ENCODE results near the gene FXYD2.

Gene FXYD2

GRCh38 chr11:117806846-117807245 lies 17.7 kb downstream of the FXYD2 start:
- Histone ChIP-seq H3K9me2 (ENCODE audit: low read depth, low read length) (no peaks in the 10 kb centered on the region), H3K4me1 (ENCODE audit: insufficient read depth, low read length, severe bottlenecking) (no peaks in the 10 kb centered on the region), H3K4me3 (ENCODE audit: low read depth, low read length, poor library complexity, severe bottlenecking) (no peak overlapping the region), H3K36me3 (ENCODE audit: insufficient read depth, low read length) (no peaks in the 10 kb centered on the region), H3F3A (ENCODE audit: insufficient read depth, low read length) (no peaks in the 10 kb centered on the region), H3K27me3 (ENCODE audit: insufficient read depth, low read length) (0 out of 2 replicates have a peak, but pooled peaks cover 3% of the 10 kb centered on the region), H3K27ac (ENCODE audit: low read depth, low read length, poor library complexity, severe bottlenecking) (no peak overlapping the region), H3K9me3 (ENCODE audit: low read length) (no peaks in the 10 kb centered on the region), H3K9ac (ENCODE audit: low read length) (no peak overlapping the region), H4K20me1 (ENCODE audit: insufficient read depth, low read length) (no peaks in the 10 kb centered on the region), H3K4me2 (ENCODE audit: low read length) (no peak overlapping the region), H2AFZ (ENCODE audit: low read length) (no peak overlapping the region), H3K79me2 (ENCODE audit: insufficient read depth, low read length) (no peaks in the 10 kb centered on the region)
- no peak for TF ChIP-seq EZH2 (IDR thresholded peaks at IDR 0.05; ENCODE audit: borderline replicate concordance, low read length)
- TF ChIP-seq, protein P1, sequence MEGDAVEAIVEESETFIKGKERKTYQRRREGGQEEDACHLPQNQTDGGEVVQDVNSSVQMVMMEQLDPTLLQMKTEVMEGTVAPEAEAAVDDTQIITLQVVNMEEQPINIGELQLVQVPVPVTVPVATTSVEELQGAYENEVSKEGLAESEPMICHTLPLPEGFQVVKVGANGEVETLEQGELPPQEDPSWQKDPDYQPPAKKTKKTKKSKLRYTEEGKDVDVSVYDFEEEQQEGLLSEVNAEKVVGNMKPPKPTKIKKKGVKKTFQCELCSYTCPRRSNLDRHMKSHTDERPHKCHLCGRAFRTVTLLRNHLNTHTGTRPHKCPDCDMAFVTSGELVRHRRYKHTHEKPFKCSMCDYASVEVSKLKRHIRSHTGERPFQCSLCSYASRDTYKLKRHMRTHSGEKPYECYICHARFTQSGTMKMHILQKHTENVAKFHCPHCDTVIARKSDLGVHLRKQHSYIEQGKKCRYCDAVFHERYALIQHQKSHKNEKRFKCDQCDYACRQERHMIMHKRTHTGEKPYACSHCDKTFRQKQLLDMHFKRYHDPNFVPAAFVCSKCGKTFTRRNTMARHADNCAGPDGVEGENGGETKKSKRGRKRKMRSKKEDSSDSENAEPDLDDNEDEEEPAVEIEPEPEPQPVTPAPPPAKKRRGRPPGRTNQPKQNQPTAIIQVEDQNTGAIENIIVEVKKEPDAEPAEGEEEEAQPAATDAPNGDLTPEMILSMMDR (IDR thresholded peaks at IDR 0.05; ENCODE audit: low read length), result no peak

- H3K4me1 ChIP-seq (ENCODE audit: insufficient read depth, low read length, severe bottlenecking), result no peaks in the 10 kb centered on the region
- H3K4me3 ChIP-seq (ENCODE audit: low read depth, low read length, poor library complexity, severe bottlenecking), result no peak overlapping the region
- no peak for TF ChIP-seq EZH2 (IDR thresholded peaks at IDR 0.05; ENCODE audit: borderline replicate concordance, low read length)
- TF ChIP-seq, protein P1 (IDR thresholded peaks at IDR 0.05; ENCODE audit: low read length), result no peak
- no peak overlapping the region for H3K27ac ChIP-seq (ENCODE audit: low read depth, low read length, poor library complexity, severe bottlenecking)
- H3K9me2 ChIP-seq (ENCODE audit: low read depth, low read length), result no peaks in the 10 kb centered on the region
- H4K20me1 ChIP-seq (ENCODE audit: insufficient read depth, low read length), result no peaks in the 10 kb centered on the region
- H3F3A ChIP-seq (ENCODE audit: insufficient read depth, low read length), result no peaks in the 10 kb centered on the region
- no peak overlapping the region for H3K9ac ChIP-seq (ENCODE audit: low read length)
- no peak overlapping the region for H2AFZ ChIP-seq (ENCODE audit: low read length)
- H3K79me2 ChIP-seq (ENCODE audit: insufficient read depth, low read length), result no peaks in the 10 kb centered on the region
- 0 out of 2 replicates have a peak, but pooled peaks cover 3% of the 10 kb centered on the region for H3K27me3 ChIP-seq (ENCODE audit: insufficient read depth, low read length)
- H3K4me2 ChIP-seq (ENCODE audit: low read length), result no peak overlapping the region
- H3K36me3 ChIP-seq (ENCODE audit: insufficient read depth, low read length), result no peaks in the 10 kb centered on the region
- no peaks in the 10 kb centered on the region for H3K9me3 ChIP-seq (ENCODE audit: low read length)
Measured at GRCh38 chr11:117805045-117805444, 19.5 kb downstream of the FXYD2 start.

DNA sequence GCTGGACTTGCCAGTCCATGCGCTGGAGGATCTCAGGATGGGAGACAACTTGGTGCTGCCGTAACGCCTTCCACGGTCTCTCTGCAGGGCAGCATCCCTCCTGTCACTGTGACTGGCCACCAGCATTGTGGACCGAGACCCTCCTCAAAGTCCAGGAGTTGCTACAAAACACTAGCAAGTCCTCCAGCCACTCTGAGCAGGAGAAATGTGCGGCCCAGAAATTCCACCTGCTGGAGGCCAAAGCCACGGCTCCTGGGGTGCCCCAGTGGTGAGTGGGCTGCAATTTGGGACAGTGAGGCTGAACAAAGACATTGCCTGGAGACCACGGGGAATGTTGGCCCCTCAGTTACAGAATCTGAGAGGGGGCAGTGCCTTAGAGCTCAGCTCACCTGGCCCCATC lies 20.6 kb downstream of the FXYD2 start:
- Histone ChIP-seq H3K4me3 (ENCODE audit: low read depth, low read length, poor library complexity, severe bottlenecking) (no peak overlapping the region), H3K27ac (ENCODE audit: low read depth, low read length, poor library complexity, severe bottlenecking) (no peak overlapping the region), H3K4me2 (ENCODE audit: low read length) (no peak overlapping the region), H3K27me3 (ENCODE audit: insufficient read depth, low read length) (0 out of 2 replicates have a peak, but pooled peaks cover 3% of the 10 kb centered on the region), H3K4me1 (ENCODE audit: insufficient read depth, low read length, severe bottlenecking) (no peaks in the 10 kb centered on the region), H3K79me2 (ENCODE audit: insufficient read depth, low read length) (no peaks in the 10 kb centered on the region), H3K9me3 (ENCODE audit: low read length) (no peaks in the 10 kb centered on the region), H3F3A (ENCODE audit: insufficient read depth, low read length) (no peaks in the 10 kb centered on the region), H3K9me2 (ENCODE audit: low read depth, low read length) (no peaks in the 10 kb centered on the region), H3K36me3 (ENCODE audit: insufficient read depth, low read length) (no peaks in the 10 kb centered on the region), H2AFZ (ENCODE audit: low read length) (no peak overlapping the region), H3K9ac (ENCODE audit: low read length) (no peak overlapping the region), H4K20me1 (ENCODE audit: insufficient read depth, low read length) (no peaks in the 10 kb centered on the region)
- TF ChIP-seq EZH2 (IDR thresholded peaks at IDR 0.05; ENCODE audit: borderline replicate concordance, low read length), result no peak
- TF ChIP-seq, protein P1 (IDR thresholded peaks at IDR 0.05; ENCODE audit: low read length), result no peak
